OCI-LY7 (cell line): ENCODE data around the gene CAND1.

Experiments
- CTCF ChIP-seq: fragments of 200-600 bp; sonication (generic); conservative IDR thresholded peaks from 2 replicates; pipeline ENCODE4 v1.5.1; 2014; ENCODE audit warnings: mild to moderate bottlenecking, antibody characterized with exemption, low read length, moderate library complexity, mixed read lengths
- EZH2phosphoT487 ChIP-seq: fragments of 200-600 bp; sonication (generic); IDR thresholded peaks from 2 replicates; pipeline ENCODE4 v1.6.1; 2018; ENCODE audit warnings: low read depth, borderline replicate concordance, mild to moderate bottlenecking, mixed run types, antibody characterized with exemption, low read length, moderate library complexity, mixed read lengths

GRCh38 chr12:67280572-67280971 is 11.4 kb downstream of the CAND1 start:
- TF ChIP-seq CTCF (no peak), EZH2phosphoT487 (no peak)
